ENCODE measurements around the gene TSPAN13.
A peak's percentile ranks its signal among the peaks of the same experiment; 100 is the strongest.
"Not testable (repeated sequence)": the region's sequence is repeated elsewhere in the genome, so short reads cannot be mapped to it uniquely, and the experiment has no call there.

The TSPAN13 gene

DNA sequence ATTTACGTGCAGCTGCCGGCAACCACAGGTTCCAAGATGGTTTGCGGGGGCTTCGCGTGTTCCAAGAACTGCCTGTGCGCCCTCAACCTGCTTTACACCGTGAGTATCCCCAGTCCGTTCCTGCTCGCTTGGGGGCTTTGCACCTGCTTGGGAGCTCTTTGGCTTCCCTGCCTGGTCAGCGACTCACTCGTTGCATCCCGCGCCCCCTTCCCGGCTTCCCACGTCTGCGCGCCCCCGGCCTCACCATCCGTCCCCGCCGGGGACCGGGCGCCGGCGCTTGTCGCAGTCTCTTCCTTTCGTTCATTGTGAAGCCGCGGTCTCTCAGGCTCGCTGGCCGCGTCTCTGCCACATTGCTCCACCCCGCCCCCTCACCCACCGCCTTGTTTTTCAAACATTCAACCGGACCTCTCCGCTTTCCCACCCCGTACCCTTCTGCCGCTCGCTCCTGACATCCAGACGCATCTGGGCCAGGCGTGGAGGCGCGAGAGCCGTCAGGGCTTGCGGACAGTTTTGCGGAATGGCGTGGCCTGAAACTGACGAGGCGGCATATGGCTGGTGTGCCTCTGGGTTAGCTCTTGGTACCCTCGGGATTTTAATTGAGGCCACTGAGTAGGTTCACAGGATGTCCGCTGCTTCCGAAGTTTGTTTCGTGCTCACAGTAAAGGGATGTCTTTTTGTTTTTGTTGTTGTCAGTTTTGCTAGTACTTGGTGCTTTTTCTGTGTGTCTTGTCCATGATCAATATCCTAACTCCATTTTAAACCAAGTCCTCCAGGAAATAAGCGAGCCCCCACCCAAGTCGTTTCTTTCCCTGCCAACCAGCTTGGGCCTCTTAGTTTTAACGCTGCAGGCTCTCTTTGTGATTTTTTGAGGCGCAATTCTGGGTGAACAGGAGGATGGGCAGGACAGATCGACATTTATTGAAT, 639 bp downstream of the TSPAN13 start:
- peaks cover 2 to 7% of the 10 kb centered on the region in 2 donors for H3K36me3 Mint-ChIP-seq
- DNase-seq (peak; percentile 23), ATAC-seq (replicated peaks) (peak; percentile 48 to 54)
- H3K27ac Mint-ChIP-seq, result peak overlapping the region; percentile 93
- H3K27me3 Mint-ChIP-seq, result no peaks in the 10 kb centered on the region
- peaks cover 27 to 37% of the 10 kb centered on the region in 2 donors for H3K4me1 Mint-ChIP-seq
- peaks cover 2 to 3% of the 10 kb centered on the region in 2 donors for H3K9me3 Mint-ChIP-seq
- peak overlapping the region; percentile 92 to 98 for H3K4me3 Mint-ChIP-seq

DNA sequence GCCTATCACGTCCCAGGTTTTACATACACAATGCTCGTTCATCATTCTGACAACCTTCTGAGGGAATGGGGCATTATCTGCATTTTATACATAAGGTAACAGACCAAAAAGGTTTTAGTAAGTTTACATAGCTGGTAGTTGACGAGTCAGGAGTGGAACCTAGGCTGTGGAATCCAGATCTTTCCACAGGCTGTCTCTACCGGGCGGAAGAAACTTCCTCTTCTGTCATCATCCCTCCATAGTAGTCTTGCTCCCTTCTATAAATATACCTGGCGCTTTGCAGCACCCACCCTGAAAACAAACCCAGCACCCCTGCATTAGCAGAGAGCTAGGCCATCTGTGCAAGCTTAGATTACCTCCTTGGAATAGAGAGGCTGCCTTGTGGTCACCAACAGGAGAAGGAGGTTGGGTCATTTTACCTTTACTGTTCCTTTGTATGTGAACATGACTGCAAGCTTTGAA, 1.3 kb downstream of the TSPAN13 start:
- peaks cover 6 to 12% of the 10 kb centered on the region in 2 donors for H3K36me3 Mint-ChIP-seq
- H3K27me3 Mint-ChIP-seq, result no peaks in the 10 kb centered on the region
- H3K4me1 Mint-ChIP-seq, result peaks cover 32 to 44% of the 10 kb centered on the region in 2 donors
- ATAC-seq (replicated peaks) (no peak), DNase-seq (no peak)
- peaks cover 7% of the 10 kb centered on the region in 2 donors for H3K9me3 Mint-ChIP-seq
- peak overlapping the region; percentile 92 to 98 for H3K4me3 Mint-ChIP-seq
- H3K27ac Mint-ChIP-seq, result peak overlapping the region; percentile 93

DNA sequence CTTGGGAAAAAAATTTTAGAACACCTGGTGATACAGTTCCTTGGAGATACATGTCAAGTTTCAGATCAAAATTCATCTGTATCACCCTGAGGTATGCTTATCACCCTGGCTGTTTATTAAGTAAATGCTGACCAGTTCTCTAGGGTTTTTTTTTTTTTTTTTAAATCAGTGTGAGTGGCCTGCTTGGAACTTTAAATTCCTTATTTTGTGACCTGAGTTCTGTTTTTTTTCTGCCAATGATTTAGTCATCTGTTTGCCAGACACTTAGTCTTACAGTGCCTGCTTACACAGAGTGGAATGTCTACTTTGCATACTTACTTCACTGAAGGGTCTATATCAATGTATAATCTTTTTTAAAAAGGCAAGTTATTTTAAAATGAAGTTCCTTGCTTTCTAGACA, 1.8 kb downstream of the TSPAN13 start:
- no peak for ATAC-seq (replicated peaks)
- Mint-ChIP-seq H3K9me3 (peaks cover 7 to 8% of the 10 kb centered on the region in 2 donors), H3K27ac (no peak overlapping the region), H3K27me3 (no peaks in the 10 kb centered on the region), H3K4me3 (peak overlapping the region; percentile 92 to 98), H3K4me1 (peaks cover 37 to 49% of the 10 kb centered on the region in 2 donors), H3K36me3 (peaks cover 12 to 17% of the 10 kb centered on the region in 2 donors)
- no peak for DNase-seq

DNA sequence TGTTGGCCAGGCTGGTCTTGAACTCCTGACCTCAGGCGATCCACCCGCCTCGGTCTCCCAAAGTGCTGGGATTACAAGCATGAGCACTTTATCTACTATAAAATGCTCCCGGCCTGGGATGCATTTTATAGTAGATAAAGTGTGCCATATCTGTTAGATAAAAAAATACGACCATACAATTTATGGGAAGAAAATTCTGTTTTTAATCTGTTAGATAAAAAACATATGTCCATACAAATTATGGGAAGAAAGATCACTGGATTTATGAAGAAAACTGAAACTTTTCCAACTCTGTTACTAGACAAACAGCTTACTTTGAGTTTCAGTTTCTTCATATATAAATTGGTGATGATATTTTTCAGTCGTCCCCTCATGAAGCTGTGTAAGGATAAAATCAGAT, 4.5 kb downstream of the TSPAN13 start:
- Mint-ChIP-seq H3K27ac (no peak overlapping the region), H3K4me3 (no peak overlapping the region), H3K36me3 (peaks cover 16 to 31% of the 10 kb centered on the region in 2 donors), H3K4me1 (peaks cover 46 to 73% of the 10 kb centered on the region in 2 donors), H3K27me3 (no peaks in the 10 kb centered on the region), H3K9me3 (peaks cover 9 to 10% of the 10 kb centered on the region in 2 donors)
- ATAC-seq (replicated peaks), result no peak
- no peak for DNase-seq

DNA sequence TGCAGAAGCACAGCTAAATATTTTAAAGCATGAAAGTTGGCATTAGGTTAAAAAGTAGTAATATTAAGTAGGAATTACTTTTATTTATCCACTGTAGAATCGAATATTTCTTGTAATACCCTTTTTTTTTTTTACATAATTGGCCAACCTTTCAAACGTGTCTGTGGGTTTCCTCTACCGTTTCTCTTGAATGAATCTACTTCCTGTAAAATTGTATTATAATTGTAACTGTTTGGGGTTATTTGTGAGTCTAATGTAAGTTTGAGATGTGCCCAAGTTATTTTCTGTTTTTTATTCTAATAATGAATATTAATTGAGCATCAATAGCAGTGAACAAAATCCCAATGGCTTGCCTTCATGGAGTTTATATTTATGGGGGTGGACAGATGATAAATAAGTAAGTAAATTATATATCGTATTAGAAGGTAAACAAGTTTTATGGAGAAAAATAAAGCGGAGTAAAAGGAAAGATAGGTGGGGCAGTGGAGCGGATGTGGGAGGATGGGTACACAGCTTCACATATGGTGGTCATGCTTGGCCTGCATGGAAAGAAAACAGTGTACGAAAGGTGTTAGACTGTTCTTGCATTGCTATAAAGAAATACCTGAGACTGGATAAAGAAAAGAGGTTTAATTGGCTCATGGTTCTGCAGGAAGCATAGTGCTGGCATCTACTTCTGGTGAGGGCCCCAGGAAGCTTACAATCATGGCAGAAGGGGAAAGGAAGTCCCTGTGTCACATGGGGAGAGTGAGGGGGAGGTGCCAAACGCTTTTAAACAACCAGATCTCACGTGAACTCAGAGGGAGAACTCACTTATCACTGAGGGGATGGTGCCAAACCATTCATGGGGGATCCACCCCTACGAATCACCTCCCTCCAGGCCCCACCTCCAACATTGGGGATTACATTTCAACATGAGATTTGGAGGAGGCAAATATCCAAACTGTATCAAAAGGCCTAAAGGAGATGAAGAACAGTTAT, 5.4 kb downstream of the TSPAN13 start:
- peak overlapping the region; percentile 96 for H3K27ac Mint-ChIP-seq
- ATAC-seq (replicated peaks) (peak; percentile 55 to 70), DNase-seq (peak; percentile 20)
- H3K4me1 Mint-ChIP-seq, result peaks cover 48 to 73% of the 10 kb centered on the region in 2 donors
- H3K36me3 Mint-ChIP-seq, result peaks cover 16 to 33% of the 10 kb centered on the region in 2 donors
- H3K27me3 Mint-ChIP-seq, result no peaks in the 10 kb centered on the region
- peak overlapping the region; percentile 71 to 74 for H3K4me3 Mint-ChIP-seq
- peaks cover 10 to 12% of the 10 kb centered on the region in 2 donors for H3K9me3 Mint-ChIP-seq

DNA sequence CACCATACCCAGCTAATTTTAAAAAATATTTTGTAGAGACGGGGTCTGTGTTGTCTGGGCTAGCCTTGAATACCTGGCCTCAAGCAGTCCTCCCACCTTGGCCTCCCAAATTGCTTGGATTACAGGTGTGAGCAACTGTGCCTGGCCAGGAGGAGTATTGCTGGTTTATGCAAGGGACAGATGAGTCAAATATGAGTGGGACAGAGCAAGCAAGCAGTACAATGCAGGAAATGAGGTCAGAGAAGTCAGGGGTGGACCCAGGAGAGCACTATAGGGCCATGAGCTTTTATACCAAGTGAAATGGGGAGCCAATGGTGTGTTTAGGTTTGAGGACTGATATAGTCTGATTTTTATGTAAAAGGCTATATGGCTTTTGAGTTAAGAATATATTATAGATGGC, 6.3 kb downstream of the TSPAN13 start:
- H3K4me3 Mint-ChIP-seq, result no peak overlapping the region
- H3K27ac Mint-ChIP-seq, result peak overlapping the region; percentile 82
- H3K27me3 Mint-ChIP-seq, result no peaks in the 10 kb centered on the region
- H3K4me1 Mint-ChIP-seq, result peaks cover 42 to 77% of the 10 kb centered on the region in 2 donors
- peaks cover 18 to 29% of the 10 kb centered on the region in 2 donors for H3K36me3 Mint-ChIP-seq
- DNase-seq (no peak), ATAC-seq (replicated peaks) (peak; percentile 64 to 68)
- H3K9me3 Mint-ChIP-seq, result peaks cover 10 to 12% of the 10 kb centered on the region in 2 donors

DNA sequence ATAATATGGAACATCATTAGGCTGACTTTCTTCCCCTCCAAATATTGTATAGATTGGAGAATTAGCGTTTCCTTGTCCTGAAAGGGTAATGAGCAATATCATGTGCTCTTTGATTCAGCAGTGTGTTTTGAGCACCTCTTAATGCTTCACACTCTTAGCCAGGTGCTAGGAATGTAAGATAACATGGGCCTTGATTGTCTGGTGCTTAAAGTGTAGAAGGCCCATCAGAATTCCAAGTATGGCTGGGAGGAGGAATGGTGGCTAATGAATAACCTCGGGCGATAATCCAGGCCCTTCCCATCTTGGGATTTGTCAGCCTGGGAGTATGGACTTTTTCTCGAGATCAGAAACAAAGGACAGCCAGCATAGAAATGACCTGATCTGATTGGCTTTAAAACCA, 8.6 kb downstream of the TSPAN13 start:
- DNase-seq, result no peak
- peaks cover 44 to 76% of the 10 kb centered on the region in 2 donors for H3K4me1 Mint-ChIP-seq

DNA sequence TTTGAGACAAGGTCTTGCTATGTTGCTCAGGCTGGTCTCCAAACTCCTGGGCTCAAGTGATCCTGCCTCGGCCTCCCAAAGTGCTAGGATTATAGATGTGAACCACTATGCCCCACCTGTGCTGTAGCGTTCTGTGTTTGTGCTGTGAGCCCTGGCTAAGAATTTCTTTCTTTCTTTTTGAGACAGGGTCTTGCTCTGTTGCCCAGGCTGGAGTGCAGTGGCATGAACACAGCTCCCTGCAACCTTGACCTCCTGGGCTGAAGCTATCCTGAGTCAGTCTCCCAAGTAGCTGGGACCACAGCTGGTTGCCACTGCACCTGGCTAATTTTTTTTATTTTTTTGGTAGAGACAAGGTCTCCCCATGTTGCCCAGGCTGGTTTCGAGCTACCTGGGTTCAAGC, 11.4 kb downstream of the TSPAN13 start:
- DNase-seq (no peak), ATAC-seq (replicated peaks) (peak in 1 of 2 donors; percentile 14)
- Mint-ChIP-seq H3K4me3 (no peak overlapping the region), H3K9me3 (peaks cover 2 to 4% of the 10 kb centered on the region in 2 donors), H3K27me3 (no peaks in the 10 kb centered on the region), H3K36me3 (peaks cover 12 to 25% of the 10 kb centered on the region in 2 donors), H3K27ac (peak overlapping the region; percentile 56), H3K4me1 (peaks cover 36 to 74% of the 10 kb centered on the region in 2 donors)

More for the DNA sequence above, 8.6 kb downstream of the TSPAN13 start:
- H3K27ac Mint-ChIP-seq, result peak overlapping the region; percentile 56
- H3K36me3 Mint-ChIP-seq, result peaks cover 18 to 33% of the 10 kb centered on the region in 2 donors
- no peak for ATAC-seq (replicated peaks)
- H3K27me3 Mint-ChIP-seq, result no peaks in the 10 kb centered on the region
- H3K9me3 Mint-ChIP-seq, result peaks cover 10 to 12% of the 10 kb centered on the region in 2 donors
- H3K4me3 Mint-ChIP-seq, result no peak overlapping the region

DNA sequence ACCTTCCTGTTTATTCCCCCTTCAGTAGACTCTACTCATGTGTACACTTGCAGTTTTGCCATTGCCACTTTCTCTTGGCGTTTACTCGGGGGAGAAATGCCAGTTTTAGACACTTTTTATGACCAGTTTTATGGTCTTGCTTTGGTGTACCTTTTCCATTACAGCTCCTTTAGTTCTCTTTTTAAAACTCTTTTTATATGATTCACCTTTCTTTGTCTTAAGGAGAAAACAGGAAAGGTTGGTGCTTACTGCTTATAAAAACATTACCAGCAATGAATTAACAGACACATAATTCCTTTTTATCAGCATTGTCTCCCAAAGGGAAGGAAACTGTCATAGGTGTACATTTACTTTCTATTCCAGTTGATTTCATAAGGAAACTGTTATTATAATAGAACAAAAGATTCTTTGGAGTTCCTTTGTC, 11.9 kb downstream of the TSPAN13 start:
- peak in 1 of 2 donors; percentile 46 for ATAC-seq (replicated peaks)
- DNase-seq, result no peak
- H3K27ac Mint-ChIP-seq, result peak overlapping the region; percentile 56
- H3K27me3 Mint-ChIP-seq, result no peaks in the 10 kb centered on the region
- peaks cover 33 to 72% of the 10 kb centered on the region in 2 donors for H3K4me1 Mint-ChIP-seq
- H3K9me3 Mint-ChIP-seq, result peaks cover 2 to 4% of the 10 kb centered on the region in 2 donors
- H3K4me3 Mint-ChIP-seq, result no peak overlapping the region
- H3K36me3 Mint-ChIP-seq, result peaks cover 8 to 19% of the 10 kb centered on the region in 2 donors

DNA sequence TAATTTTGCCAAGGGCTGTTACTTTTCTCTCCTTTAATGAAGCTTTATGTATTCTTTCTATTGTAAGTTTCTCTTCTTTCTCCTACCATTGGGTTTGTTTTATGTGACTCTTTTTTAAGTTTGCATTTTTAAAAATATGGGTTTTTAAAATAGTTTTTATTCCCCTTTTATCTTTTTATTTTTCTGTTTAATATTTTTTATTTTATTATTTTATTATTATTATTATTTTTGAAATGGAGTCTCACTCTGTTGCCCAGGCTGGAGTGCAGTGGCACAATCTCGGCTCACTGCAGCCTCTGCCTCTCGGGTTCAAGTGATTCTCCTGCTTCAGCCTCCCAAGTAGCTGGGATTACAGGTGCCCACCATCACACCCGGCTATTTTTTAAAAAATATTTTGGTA, 16.4 kb downstream of the TSPAN13 start:
- not testable (repeated sequence) for H3K36me3 Mint-ChIP-seq; H3K27ac Mint-ChIP-seq; H3K9me3 Mint-ChIP-seq; H3K27me3 Mint-ChIP-seq; ATAC-seq (replicated peaks); H3K4me3 Mint-ChIP-seq; DNase-seq
- peaks cover 34 to 57% of the 10 kb centered on the region in 2 donors for H3K4me1 Mint-ChIP-seq

DNA sequence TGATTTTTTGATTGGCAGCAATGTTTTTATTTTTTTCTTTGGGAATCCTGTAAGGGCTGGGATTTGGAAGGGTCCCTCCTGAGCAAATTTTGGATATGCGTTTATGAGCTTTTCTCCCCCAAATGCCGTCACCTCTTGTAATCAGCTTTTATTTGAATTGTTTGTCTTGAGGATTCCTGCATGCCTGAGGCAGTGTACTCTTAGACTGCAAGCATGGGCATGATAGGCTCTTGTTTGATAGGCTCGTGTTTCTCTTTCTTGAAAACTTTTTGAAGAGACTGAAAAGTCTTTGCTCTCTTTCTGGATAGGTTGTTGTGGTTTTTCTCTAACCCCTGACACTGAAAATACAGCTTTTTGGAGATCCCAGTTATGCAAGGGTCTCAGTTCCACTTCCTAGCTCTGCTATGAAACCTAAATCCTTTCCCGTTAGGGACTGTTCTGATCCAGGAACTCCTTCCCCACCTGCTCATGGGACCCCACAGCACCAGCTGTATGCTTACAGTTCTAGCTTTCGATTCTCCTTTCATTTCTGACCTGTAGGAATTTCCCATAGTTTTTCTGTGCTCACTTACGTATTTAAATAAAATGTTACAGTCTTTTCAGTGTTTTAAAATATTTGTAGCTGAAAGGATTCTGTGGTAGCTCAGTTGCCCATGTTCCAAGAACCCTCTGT, 17.2 kb downstream of the TSPAN13 start:
- Mint-ChIP-seq H3K4me3 (peak overlapping the region; percentile 47 to 64), H3K4me1 (peaks cover 33 to 57% of the 10 kb centered on the region in 2 donors), H3K27me3 (no peaks in the 10 kb centered on the region), H3K36me3 (peaks cover 4 to 5% of the 10 kb centered on the region in 2 donors), H3K9me3 (no peaks in the 10 kb centered on the region), H3K27ac (peak overlapping the region; percentile 68)
- ATAC-seq (replicated peaks), result peak; percentile 29 to 47
- no peak for DNase-seq

DNA sequence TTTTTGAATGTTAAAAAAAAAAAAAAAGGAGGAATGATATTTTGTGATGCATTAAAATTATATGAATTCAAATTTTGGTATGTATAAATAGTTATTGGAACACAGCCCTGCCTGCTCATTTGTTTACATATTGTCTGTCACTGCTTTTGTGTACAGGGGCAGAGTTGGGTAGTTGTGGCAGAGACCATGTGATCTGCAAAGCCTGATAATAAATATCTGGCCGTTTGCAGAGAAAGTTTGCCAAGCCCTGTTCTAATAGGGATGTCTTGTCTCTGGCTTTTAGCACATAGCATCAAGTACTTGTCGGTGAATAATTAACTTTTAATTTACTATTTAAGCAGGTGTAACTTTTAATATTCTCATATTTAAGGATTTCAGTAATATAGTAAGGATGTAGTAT, 19.8 kb downstream of the TSPAN13 start:
- DNase-seq (no peak), ATAC-seq (replicated peaks) (no peak)
- H3K9me3 Mint-ChIP-seq, result no peaks in the 10 kb centered on the region
- H3K4me1 Mint-ChIP-seq, result peaks cover 28 to 43% of the 10 kb centered on the region in 2 donors
- no peak overlapping the region for H3K4me3 Mint-ChIP-seq
- no peak overlapping the region for H3K27ac Mint-ChIP-seq
- H3K27me3 Mint-ChIP-seq, result no peaks in the 10 kb centered on the region
- H3K36me3 Mint-ChIP-seq, result peaks cover 0 to 3% of the 10 kb centered on the region in 2 donors

DNA sequence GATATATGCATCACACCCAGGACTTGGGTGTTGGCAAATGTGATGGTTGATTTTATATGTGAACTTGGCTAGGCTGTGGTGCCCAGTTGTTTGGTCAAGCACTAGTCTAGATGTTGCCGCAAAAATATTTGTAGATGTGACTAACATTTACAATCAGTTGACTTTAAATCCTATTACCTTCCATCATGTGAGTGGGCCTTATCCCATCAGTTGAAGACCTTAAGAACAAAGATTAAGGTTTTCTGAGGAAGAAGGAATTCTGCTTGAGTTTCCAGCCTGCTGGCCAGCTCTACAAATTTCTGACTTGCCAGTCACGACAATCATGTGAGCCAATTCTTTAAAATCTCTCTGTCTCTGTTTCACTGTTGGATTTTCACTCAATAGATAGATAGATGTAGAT, 20.3 kb downstream of the TSPAN13 start:
- DNase-seq, result no peak
- H3K27me3 Mint-ChIP-seq, result no peaks in the 10 kb centered on the region
- no peak overlapping the region for H3K27ac Mint-ChIP-seq
- H3K4me1 Mint-ChIP-seq, result peaks cover 31 to 48% of the 10 kb centered on the region in 2 donors
- H3K9me3 Mint-ChIP-seq, result no peaks in the 10 kb centered on the region
- ATAC-seq (replicated peaks), result no peak
- H3K36me3 Mint-ChIP-seq, result peaks cover 0 to 3% of the 10 kb centered on the region in 2 donors
- no peak overlapping the region for H3K4me3 Mint-ChIP-seq
